HL-60/S4 (cell line): ENCODE results near the gene DISP3.
"Not testable (repeated sequence)": the region's sequence is repeated elsewhere in the genome, so short reads cannot be mapped to it uniquely, and the experiment has no call there.

Source experiments
- in situ Hi-C: fragments of 300-500 bp; cut with MboI; formaldehyde crosslinking; loops from 2 replicates; pipeline ENCODE4 v1.14.3; 2022; ENCODE audit warnings: low sequenced_read_pairs

The DISP3 gene

GRCh38 chr1:11569551-11569950 is 90.6 kb downstream of the DISP3 start:
- in situ Hi-C loops = no loop called here

- in situ Hi-C loops = no loop called here
Observed at GRCh38 chr1:11569954-11570353, 91.0 kb downstream of the DISP3 start.

GRCh38 chr1:11570821-11571380 is 91.9 kb downstream of the DISP3 start:
- in situ Hi-C loops = no loop called here

GRCh38 chr1:11571906-11572616 is 93.1 kb downstream of the DISP3 start:
- in situ Hi-C loops = no loop called here

- in situ Hi-C loops = no loop called here
Observed at GRCh38 chr1:11573116-11573692, 94.2 kb downstream of the DISP3 start.

GRCh38 chr1:11575553-11575952 is 96.6 kb downstream of the DISP3 start:
- in situ Hi-C loops = no loop called here

GRCh38 chr1:11576109-11576875 is 97.3 kb downstream of the DISP3 start:
- in situ Hi-C loops = no loop called here

GRCh38 chr1:11578004-11578403 is 99.0 kb downstream of the DISP3 start:
- in situ Hi-C loops = no loop called here

GRCh38 chr1:11579506-11579905 is 100.6 kb downstream of the DISP3 start:
- in situ Hi-C loops = no loop called here

GRCh38 chr1:11580049-11580448 is 101.1 kb downstream of the DISP3 start:
- in situ Hi-C loops = not testable (repeated sequence)

- in situ Hi-C loops = no loop called here
Observed at GRCh38 chr1:11581445-11581991, 102.6 kb downstream of the DISP3 start.

GRCh38 chr1:11585389-11585788 is 106.4 kb downstream of the DISP3 start:
- in situ Hi-C loops = no loop called here
